Right renal cortex interstitium (tissue), 3 donors: ENCODE data around the gene TGFBR3. TPM values are rescaled to one million over a fixed set of nuclear protein-coding genes. Genes with fewer than 3 reads are reported as not detected.
"Not testable (repeated sequence)": the region's sequence is repeated elsewhere in the genome, so short reads cannot be mapped to it uniquely, and the experiment has no call there.

ENCODE experiments used
- DNase-seq, 3 donors: peaks; one replicate each; pipeline ENCODE4 v3.0.0-alpha.2; 2013; ENCODE audit warnings: low read depth in 3 of 3, low spot score in 2 of 3
- polyA plus RNA-seq, 3 donors: library from polyadenylated mRNA; unstranded; fragments of 120-200 nt; gene quantifications; one replicate each; pipeline ENCODE4 v1.2.1, GENCODE V29; 2013; ENCODE audit not compliant: insufficient read length in 3 of 3

The TGFBR3 gene
- polyA plus RNA-seq, 3 donors = 120 to 136 (median 132) TPM

DNA sequence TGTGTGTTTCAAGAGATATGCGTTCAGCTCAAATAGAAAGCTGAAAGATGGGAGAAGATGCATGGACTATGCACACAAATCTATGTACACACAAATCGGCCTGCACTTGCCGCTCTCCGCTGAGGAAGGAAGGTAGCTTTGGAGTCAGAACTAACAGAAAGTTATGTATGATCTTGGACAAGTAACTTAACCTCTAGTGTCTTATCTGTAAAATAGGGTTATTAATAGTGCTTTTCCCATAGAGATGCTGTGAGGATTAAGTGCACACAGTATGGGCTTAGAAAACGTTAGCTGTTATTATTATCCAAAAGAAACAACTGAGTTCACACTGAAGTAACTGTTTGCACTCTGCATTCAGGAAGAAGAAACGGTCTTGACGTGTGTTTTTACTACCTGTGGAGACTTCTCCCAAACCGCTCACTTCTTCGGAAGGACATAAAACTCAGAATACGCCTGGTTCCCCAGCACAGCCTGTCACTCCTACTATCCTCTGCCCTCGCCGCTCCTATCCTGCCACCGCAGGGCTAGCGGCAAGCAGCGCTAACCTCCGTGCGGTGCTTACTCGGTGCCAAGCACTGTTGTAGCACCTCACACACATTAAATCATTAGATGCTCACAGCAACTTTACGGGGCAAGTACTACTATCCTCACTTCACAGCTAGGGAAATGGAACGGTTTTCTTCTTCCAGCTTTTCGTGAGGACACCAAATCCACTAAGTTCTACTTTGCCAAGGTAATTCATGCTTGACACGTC lies 1.3 kb downstream of the TGFBR3 start:
- DNase-seq = no peak

DNA sequence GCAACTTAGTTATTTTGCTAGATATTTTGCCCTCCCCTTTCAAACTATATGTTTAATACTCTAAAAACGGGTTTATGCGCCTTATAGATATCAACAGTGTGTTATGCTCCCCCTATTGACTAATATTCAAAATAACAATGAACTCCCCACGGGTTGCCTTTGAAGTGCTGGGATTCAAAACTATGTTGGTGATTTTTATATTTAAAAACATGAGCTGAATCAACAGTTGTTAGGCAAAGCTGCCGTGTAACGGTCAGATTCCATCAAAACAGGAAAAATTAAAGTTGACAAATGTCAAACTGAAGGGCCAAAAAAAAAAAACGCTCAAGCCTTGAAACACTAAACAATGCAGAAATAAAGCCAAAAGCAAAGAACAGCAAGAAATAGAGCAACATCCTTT lies 2.5 kb downstream of the TGFBR3 start:
- no peak for DNase-seq

DNA sequence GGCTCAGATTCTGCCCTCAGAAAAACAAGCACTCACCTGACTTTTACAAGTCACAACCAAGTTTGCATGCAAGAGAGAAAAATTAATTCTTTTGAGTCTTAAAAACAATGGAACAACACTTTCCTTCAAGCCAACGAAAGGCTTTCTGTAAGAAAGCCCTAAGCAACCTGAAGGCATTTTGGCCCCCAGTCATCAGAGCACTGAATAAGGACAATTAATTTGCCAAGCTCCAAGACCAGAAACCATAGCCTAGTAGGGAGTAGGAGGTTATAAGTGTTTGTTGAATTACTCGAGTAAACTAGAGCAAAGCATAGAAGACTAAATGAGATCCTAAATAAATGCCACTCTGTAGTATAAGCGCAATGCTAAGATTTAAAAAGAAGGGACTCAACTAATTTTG lies 4.7 kb downstream of the TGFBR3 start:
- DNase-seq = no peak

DNA sequence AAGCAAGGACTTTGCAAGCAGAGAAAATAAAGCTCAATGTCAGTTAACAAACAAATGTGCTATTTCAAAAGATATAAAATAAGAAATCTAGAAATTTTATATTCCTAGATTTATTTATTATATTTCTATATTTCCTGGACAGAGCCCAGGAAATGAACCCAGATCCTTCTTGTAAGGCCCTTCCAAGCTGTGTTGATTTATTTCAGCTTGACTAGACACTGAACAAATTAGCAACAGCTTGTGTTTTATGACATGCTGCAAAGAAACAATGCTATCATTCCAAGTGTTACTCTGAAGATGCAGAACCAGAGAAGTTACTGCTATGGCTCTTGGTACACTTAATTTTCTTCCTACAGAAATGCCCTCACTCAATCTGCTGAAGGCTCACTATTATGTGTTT lies 6.2 kb downstream of the TGFBR3 start:
- no peak for DNase-seq

DNA sequence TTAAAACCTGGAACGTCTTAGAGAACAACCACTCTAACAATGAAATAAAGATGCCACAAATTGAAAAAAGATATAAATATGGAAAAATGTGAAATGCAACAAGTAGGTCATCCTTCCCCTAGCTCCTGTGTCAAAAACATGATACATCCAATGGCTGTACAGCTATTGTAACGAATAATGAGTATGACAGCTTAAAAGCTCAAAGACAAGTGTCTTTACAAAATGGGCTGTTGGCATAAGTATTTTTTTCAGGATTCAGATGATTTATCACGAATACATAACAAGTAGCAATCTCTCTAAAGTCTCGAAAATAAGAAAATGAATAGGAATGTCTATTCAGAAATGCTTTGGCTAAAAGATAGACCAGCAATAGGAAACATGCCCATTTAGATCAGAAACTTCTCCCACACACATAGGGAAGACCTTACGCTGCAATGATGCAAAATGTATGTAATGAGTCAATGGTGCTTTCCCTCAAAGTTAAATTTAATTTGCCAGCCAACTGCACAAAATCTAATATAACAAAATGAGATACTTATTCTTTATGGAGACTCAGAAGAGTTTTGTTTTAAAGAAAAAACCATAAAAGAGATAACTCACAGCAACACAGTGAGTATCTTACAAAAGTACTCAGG lies 8.3 kb downstream of the TGFBR3 start:
- DNase-seq = no peak

DNA sequence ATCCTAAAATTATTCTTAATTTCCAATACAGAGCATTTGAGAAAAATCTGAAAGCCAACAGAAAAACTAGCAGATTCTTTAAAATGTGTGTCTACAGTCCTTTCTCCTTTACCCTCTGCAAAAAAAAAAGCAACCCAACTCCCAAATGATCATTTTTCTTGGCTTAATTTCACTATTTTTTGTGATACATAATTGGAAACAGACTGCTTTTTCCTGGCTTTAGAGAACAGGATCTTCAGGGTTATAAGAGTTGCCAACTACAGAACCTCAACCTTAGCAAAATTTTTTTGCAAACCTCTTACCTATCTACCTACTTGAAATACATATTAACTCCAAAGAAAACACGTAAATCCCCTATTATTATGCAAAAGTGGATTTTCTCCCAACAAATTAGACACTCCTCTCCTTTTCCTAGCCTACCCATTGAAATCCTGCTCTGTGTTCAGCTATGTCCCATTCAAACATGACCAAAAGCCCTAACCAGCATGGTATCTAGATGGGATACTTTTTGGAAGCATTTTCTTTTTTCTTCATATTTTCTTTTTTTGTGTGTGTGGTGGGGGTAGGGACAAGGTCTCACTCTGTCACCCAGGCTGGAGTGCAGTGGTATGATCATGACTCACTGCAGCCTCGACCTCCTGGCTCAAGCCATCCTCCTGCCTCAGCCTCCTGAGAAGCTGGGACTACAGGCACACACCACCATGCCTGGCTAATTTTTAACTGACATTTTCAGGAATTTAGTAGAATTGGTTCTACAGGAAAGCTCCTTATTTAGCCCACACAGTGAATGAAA lies 9.0 kb downstream of the TGFBR3 start:
- no peak for DNase-seq

DNA sequence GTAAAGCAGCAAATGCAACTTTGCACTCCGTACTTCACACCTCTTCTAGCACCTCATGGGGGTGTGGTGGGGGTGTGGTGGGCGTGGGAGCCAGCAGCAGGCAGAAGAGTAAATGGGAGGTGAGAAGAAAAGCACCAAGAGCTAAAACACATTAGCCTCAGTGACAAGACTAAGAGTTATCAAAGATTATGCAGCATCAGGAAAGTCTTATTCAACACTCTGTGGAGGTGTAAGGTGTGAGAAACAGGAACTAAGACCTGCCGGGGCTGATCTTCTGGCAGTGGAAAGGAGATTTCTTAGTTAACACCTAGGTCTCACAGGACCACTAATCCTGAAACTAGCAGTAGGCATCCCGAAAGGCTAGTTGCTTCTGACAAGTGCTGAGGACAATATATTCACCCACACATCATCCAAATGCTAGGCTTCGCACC lies 9.9 kb downstream of the TGFBR3 start:
- no peak for DNase-seq

DNA sequence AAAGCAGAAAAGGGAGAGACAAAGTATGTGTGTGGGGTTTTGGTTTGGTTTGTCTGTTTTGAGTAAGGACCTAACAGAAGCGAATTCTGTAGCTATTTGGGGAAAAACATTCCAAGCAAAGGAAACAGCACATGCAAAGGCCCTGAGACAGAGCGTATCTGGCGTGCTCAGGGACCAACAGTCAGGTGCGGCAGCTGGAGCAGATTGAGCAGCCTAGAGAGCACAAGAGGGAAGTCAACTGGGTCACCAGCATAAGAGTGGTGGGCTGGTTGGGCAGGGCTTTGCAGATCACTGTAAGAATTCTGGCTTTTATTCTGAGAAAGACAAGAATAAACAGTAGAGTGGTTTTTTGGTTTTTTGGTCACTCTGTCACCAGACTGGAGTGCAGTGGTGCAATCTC lies 11.8 kb downstream of the TGFBR3 start:
- DNase-seq = no peak

DNA sequence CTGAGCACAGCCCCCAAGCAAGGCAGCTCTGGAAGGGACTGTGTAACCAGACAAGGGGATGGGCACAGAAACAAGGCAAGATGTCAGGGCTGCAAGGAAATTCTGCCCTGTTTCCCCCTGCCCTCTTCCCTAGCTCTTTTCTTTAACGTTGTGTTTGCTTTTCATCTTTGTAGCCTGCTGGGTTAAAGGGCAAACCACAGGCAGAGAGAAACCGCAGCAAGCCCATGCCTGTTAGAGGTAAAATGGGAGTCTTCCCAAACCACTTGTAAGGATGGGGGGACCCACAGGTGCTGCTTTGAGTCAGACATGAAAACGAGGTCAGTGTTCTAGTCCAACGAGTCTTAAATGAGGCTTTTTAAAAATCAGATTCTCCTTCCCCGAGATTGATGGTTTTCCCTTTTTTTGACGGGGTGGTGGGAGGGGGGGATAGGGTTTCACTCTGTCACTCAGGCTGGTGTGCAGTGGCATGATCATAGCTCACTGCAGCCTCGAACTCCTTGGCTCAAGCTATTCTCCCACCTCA lies 13.3 kb downstream of the TGFBR3 start:
- no peak for DNase-seq

DNA sequence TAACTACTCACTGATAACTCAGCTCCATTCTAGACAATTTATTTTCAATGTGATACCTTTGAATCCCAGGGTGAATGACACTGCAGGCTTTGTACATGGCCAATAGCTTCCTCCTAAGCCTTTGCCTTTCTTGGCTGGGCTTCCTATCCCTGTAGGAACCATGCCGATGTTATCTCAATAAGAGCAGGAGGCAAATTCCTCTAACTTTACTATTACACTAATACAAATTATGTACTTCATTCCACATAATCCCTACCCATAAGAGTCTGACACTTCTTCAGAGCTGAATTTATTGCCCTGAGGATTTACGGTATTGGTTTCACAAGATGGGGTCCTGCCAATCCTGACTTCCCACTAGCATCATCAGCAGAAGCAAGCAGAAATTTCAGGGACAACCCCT lies 14.0 kb downstream of the TGFBR3 start:
- DNase-seq = no peak

DNA sequence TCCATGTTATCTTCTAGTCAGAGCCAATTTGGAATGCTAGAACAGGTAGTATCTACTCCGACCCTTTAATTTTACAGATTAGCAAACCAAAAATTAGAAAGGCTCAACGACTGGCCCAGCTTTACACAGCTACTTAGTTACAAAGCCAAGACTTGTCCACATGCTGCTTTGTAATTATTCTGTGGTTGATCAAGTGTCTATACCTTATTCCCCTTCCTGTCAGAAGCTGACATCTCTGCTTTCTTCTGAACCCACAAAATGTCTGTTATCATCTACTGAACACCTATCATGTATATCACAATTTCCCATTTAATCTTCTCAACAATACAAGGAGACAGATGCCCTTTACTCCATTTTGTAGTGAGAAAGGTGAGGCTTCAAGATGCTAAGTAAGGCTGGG lies 15.6 kb downstream of the TGFBR3 start:
- no peak for DNase-seq

DNA sequence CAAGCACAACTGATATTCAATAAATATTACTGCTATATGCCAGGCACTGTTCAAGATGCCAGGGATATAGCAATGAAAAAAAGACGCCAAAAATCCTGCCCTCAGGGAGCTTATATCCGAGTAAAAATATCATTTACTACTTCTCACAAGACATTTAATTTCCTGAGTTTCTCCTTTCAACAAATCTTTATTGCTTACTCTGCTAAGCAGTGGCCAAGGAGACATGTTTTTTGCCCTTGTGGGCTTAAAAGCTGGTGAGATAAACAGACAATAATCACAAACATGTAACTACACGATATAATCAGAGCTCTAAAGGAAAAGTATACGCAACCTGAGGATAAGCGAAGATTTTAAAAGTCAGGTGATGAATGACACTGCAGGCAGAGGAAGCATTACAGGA lies 19.5 kb downstream of the TGFBR3 start:
- DNase-seq = no peak

DNA sequence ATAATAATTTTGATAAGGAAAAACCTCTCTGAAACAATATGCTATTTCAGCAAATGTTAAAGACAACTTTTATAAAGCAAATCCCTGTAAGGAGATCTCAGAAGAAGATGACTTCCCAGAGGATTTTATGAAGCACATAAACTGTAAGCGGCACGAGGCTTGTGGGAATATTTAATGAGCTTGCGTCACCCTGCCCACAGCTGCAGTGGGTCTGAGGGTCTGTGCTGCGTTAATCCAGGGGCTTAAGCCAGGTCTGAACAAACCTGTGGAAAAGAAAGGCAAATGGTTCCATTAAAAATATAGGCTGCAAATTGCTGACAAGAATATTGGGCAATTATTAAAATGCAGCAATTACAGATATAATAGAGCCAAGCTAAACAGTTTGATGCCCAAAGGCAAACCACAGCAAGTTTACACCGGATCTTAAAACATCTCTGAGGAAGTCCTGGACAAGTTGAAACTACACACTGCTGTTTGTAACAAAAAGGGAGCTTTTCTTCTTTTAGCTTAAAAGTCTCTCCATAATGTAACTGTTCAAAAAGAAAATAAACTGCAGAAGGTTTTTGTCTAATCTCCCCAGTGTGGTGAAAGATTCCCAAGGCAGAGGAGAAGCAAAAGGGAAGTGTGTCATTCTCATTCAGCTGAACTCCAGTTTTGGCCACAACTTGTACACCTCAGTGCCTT lies 21.8 kb downstream of the TGFBR3 start:
- no peak for DNase-seq

DNA sequence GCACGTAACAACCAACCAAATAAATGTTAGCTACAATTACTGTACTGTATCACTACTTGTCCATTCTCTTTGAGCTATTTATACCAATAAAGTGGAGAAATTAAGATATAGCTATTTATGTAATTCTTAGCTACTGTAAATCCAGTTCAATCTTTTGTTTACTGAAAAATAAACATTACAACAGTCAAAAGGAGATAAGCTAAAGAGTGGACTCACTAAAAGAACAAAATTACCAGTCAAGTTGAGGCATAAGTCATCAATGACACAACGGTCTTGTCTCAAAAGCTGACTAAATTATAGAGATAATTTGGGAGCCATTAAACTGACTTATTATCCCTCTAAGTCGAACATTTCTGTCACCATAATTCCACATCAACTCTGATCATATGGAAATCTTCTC lies 22.5 kb downstream of the TGFBR3 start:
- DNase-seq = no peak

DNA sequence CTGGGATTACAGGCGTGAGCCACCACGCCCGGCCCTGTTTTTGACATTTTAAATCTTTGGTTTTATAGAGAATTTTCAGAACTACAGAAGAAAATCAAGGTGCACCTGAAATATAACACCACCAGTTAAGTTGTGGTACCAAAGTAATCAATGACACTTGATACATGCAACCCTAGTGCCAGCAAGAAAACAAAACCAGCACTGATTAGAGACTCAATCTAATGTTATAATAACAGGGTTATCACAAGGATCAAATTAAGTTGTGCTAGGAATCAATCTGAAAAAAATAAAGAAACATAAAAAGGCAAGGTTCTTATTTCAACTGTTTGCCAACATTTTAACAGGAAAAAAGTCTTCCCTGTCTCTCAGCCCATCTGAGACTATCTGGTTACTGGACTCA lies 23.8 kb downstream of the TGFBR3 start:
- DNase-seq = no peak

DNA sequence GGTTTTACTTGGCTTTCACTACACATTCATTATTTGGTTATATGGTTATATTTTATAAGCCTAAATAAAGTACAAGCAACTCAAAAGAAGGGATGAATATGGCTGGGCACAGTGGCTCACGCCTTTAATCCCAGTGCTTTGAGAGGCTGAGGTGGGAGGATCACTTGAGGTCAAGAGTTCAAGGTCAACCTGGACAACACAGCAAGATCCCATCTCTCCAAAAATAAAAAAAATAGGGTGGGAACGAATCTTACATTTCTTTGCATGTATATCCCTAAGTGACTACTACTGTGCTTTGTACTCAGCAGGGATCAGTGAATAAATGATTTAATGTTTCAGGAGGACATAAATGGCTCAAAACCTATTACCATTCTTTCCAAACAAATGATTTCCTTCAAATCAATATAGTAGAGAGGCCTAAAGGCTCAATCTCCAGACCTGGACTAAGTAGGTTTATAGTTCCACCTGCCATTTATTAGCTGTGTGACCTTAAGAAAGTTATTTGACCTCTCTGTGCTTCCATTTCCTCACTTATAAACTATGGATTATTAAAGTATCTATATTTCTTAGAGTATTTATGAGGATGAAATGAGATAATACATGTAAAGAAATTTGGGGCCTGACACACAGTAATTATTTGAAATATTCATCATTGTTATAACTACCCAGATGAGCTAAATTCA lies 28.3 kb downstream of the TGFBR3 start:
- DNase-seq = no peak

DNA sequence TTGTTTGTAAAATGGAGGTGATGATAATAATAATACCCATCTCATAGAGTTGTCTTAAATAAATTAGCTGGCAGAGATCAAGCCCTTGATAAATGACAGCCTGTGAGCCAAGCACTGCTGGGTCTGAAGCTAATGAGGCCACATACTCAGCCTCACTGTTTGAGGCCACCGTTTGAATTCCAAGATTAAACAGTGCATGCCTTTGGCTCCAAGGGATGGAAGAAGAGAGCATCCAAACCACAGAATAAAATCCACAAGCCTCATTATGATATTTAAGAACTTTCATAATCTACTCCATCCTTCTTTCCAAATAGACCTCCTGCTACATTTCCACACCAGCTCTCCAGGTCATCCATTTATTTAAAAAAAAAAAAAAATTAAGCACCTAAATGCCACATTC lies 29.0 kb downstream of the TGFBR3 start:
- no peak for DNase-seq

DNA sequence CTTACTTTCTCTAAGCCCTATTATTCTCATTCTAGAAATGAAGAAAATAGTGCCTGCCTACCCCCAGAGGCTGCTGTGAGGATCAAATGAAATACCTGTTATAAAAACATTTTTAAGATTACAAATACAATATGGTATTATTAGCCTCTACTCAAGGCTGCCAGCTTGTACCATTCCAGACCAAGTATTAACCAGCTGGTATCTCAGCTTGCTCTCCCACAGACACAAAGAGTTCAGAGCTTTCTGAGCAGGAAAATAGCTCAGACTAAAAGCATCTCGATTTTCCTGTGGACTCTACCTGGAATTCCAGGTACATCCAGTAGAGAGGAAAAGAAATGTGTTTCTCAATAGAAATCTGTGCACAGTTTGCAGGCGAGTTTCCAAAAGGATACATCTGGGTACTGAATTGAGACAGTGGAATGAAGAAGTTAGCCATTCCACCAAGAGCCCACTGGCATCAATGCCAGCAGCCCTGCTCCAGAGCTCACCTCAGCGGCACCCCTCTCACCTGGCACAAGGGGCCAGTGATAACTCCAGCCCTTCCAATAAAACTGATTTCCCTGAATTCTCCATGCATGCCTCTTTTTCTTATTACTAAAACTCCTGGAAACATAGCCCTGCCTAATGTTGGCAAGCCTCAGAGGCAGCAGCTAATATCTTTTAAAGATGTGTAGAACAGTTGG lies 31.0 kb downstream of the TGFBR3 start:
- DNase-seq = no peak

DNA sequence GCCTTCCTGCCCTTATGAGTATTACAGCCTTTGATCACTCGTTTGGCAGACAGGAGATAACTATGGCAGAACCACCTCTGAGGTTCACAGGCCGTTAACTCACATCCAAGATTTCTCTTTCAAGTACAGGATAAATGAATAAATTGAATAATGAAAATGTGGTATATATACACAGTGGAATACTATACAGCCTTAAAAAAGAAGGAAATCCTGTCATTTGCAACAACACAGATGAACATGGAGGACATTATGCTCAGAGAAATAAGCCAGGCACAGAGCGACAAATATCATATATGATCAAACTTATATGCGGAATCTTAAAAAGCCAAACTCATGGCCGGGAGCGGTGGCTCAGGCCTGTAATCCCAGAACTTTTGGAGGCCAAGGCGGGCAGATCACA lies 32.6 kb downstream of the TGFBR3 start:
- no peak for DNase-seq

DNA sequence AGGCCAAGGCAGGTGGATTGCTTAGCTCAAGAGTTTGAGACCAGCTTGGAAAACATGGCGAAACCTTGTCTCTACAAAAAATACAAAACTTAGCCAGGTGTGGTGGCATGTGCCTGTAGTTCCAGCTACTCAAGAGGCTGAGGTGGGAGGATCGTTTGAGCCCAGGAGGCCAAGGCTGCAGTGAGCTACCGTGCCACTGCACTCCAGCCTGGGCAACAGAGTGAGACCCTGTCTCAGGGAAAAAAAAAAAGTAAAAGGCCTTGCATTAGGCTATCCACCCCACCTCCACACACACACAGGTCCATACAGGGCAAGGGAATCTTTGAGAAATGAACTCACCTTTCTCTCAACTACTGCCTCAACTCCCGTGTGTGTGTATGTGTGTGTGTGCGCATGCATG lies 33.9 kb downstream of the TGFBR3 start:
- not testable (repeated sequence) for DNase-seq
